ENCODE results near the gene ATXN10.

DNA sequence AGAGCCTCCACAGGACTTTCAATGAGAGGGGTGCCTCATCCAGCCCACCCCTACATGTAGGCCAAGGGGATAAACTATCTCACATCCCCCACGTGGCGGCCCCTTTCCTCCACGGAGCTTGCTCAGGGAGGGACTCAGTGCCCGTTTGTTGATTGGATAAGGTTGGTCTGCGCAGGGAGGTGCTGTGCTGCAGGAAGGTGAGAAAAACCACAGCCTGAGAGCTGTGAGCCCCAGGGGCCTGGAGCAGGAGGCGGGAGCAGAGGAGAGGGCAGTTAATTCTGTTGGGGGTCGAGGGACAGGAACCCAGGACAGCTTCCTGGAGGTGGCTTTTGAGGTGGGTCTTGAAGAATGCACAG, 31.9 kb upstream of the ATXN10 start:
- no peak for TF ChIP-seq ELF4 (IDR thresholded peaks at IDR 0.05)
- no peak for TF ChIP-seq SUZ12 (IDR thresholded peaks at IDR 0.05)
- TF ChIP-seq ZNF384 (IDR thresholded peaks at IDR 0.05): no peak
- no peak for TF ChIP-seq ARNT (IDR thresholded peaks at IDR 0.05)
- TF ChIP-seq SP1 (IDR thresholded peaks at IDR 0.05): no peak
- no peak for TF ChIP-seq FOXK2 (IDR thresholded peaks at IDR 0.05)
- no peak for TF ChIP-seq FOXM1 (IDR thresholded peaks at IDR 0.05; ENCODE audit: borderline replicate concordance)
- TF ChIP-seq FOXA1 (IDR thresholded peaks at IDR 0.05): no peak
- no peak for TF ChIP-seq TARDBP (IDR thresholded peaks at IDR 0.05)
- no peak for TF ChIP-seq NFRKB (IDR thresholded peaks at IDR 0.05)
